Measurements from ENCODE around the gene IFNL3. TPM values are rescaled to one million over a fixed set of nuclear protein-coding genes. Genes with fewer than 3 reads are reported as not detected.
"Not testable (repeated sequence)": the region's sequence is repeated elsewhere in the genome, so short reads cannot be mapped to it uniquely, and the experiment has no call there.

IFNL3 gene
- total RNA-seq, 4 donors from 2014 or later = not detected

GRCh38 chr19:39230096-39230764, 14.6 kb downstream of the IFNL3 start:
- TF ChIP-seq CTCF (IDR thresholded peaks at IDR 0.05) (no peak), POLR2A (IDR thresholded peaks at IDR 0.05) (no peak)
- H3K27ac ChIP-seq = no peak overlapping the region
- DNase-seq = no peak
- H3K4me3 ChIP-seq = no peak overlapping the region
- H3K27me3 ChIP-seq = no peaks in the 10 kb centered on the region
- no peaks in the 10 kb centered on the region for H3K9me3 ChIP-seq
- no peaks in the 10 kb centered on the region for H3K4me1 ChIP-seq
- no peaks in the 10 kb centered on the region for H3K36me3 ChIP-seq
- intact Hi-C loops (cut with DNase I; ENCODE audit: low total_unique reads) = no loop called here

GRCh38 chr19:39224910-39225309, 19.9 kb downstream of the IFNL3 start:
- Histone ChIP-seq H3K9me3 (no peaks in the 10 kb centered on the region), H3K4me1 (no peaks in the 10 kb centered on the region), H3K27ac (no peak overlapping the region), H3K36me3 (no peaks in the 10 kb centered on the region), H3K4me3 (no peak overlapping the region), H3K27me3 (no peaks in the 10 kb centered on the region)
- no peak for DNase-seq
- intact Hi-C loops (cut with DNase I; ENCODE audit: low total_unique reads) = no loop called here
- no peak for TF ChIP-seq CTCF (IDR thresholded peaks at IDR 0.05)

GRCh38 chr19:39223703-39224279, 21.0 kb downstream of the IFNL3 start:
- no peaks in the 10 kb centered on the region for H3K36me3 ChIP-seq
- DNase-seq = no peak
- no peak overlapping the region for H3K27ac ChIP-seq
- intact Hi-C loops (cut with DNase I; ENCODE audit: low total_unique reads) = no loop called here
- no peaks in the 10 kb centered on the region for H3K4me1 ChIP-seq
- no peaks in the 10 kb centered on the region for H3K9me3 ChIP-seq
- no peaks in the 10 kb centered on the region for H3K27me3 ChIP-seq
- H3K4me3 ChIP-seq = no peak overlapping the region
- no peak for TF ChIP-seq POLR2A (IDR thresholded peaks at IDR 0.05)
- TF ChIP-seq CTCF (IDR thresholded peaks at IDR 0.05) = no peak

GRCh38 chr19:39219108-39219507, 25.7 kb downstream of the IFNL3 start:
- H3K36me3 ChIP-seq; H3K4me1 ChIP-seq; H3K27me3 ChIP-seq; H3K4me3 ChIP-seq; H3K9me3 ChIP-seq; intact Hi-C loops (cut with DNase I; ENCODE audit: low total_unique reads); H3K27ac ChIP-seq; DNase-seq: not testable (repeated sequence)

GRCh38 chr19:39218230-39219007, 26.4 kb downstream of the IFNL3 start:
- intact Hi-C loops (cut with DNase I; ENCODE audit: low total_unique reads) = no loop called here
- TF ChIP-seq CTCF (IDR thresholded peaks at IDR 0.05) (no peak), POLR2A (IDR thresholded peaks at IDR 0.05) (no peak)
- H3K36me3 ChIP-seq = no peaks in the 10 kb centered on the region
- H3K4me3 ChIP-seq = no peak overlapping the region
- no peak for DNase-seq
- no peaks in the 10 kb centered on the region for H3K9me3 ChIP-seq
- no peaks in the 10 kb centered on the region for H3K27me3 ChIP-seq
- H3K4me1 ChIP-seq = no peaks in the 10 kb centered on the region
- no peak overlapping the region for H3K27ac ChIP-seq
